Colon (tissue), 2 donors: ENCODE results near the gene KLF13.

Source experiments
- FAIRE-seq: peaks from 2 replicates; lab custom pipeline; 2012; peaks lifted over from hg19 to GRCh38; lab: Jason Lieb, UNC
- donor health status: control.
- donor health status: control.

KLF13 gene

DNA sequence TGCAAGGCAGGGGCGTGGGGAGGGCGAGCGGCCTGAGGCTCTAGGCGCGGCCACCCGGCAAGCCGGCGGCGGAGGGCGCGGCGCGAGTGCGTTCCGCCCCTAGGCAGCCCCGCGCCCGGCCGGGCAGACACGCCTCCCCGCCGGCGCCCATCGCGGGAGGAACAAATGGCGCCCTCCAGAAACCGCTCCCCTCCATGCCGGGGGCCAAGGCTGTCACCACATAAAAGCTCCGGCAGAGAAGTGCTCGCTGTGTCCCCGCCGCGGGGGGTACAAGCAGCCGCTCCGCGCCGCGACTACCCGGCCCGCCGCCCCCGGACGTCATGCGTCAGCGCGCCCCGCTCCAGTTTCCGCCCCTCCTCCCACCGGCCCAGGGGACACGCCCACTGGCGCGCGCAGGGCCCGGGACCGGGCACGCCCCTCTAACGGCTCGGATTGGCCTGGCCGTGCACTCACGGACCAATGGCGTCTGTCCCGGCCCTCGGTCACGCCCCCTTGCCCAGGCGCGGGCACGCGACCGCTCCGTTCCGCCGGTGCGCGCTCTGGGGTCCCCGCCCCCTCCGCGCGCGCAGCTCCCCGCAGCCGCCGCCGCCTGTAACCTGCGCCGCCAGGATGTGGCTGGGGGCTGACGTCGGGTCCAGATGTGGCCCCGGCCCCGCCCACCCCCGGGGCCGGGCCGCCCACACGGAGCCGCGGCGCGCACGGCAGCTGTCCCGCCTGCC lies at the start of gene KLF13:
Gene KLF13, plus strand, starts transcription at position 680 of the 719 bp plus-strand sequence. CDS start 378 bp downstream, outside the sequence.
- no peak for FAIRE-seq

- FAIRE-seq = no peak
Observed at GRCh38 chr15:31277335-31278060, 49.1 kb upstream of the KLF13 start.

GRCh38 chr15:31278061-31278445 lies 48.6 kb upstream of the KLF13 start:
- no peak for FAIRE-seq

GRCh38 chr15:31278544-31279220 lies 48.0 kb upstream of the KLF13 start:
- FAIRE-seq = no peak

DNA sequence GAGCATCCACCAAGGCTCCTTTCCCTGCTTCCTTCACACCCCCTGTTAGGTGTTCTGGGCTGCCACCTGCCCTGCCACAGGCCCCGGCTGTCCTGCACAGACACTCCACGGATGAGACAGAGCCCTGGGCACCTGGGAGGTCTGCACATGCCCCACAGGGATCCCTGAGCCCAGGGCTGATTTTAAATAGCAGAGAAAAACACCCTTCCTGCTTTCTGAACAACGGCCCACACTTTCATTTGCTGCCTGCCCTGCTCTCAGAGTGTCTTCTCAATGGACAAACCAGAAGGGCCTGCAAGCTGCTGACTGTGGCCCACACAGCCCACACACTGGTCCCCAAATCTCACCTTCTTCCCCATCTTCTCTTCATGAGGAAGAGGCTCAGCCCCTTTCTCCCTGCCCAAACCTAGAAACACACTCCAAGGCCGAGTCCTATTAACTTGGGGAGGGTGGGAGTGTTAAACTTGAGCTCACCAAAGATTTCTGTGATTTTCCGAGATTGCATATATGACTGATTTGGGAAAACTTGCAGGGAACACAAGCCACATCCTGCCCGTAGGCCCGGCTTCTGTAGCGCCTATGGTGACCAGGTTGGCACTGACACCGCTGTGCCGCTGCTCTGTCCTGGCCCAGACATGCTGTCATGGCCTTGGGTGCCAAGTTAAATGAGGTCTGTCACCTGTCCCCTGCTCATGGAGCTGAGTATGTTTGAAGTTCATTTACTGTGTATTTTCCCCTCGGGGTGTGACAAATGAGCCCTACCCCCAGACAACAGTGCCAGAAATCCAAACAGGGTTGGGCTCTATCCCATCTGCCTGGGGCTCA lies 47.2 kb upstream of the KLF13 start:
- no peak for FAIRE-seq

DNA sequence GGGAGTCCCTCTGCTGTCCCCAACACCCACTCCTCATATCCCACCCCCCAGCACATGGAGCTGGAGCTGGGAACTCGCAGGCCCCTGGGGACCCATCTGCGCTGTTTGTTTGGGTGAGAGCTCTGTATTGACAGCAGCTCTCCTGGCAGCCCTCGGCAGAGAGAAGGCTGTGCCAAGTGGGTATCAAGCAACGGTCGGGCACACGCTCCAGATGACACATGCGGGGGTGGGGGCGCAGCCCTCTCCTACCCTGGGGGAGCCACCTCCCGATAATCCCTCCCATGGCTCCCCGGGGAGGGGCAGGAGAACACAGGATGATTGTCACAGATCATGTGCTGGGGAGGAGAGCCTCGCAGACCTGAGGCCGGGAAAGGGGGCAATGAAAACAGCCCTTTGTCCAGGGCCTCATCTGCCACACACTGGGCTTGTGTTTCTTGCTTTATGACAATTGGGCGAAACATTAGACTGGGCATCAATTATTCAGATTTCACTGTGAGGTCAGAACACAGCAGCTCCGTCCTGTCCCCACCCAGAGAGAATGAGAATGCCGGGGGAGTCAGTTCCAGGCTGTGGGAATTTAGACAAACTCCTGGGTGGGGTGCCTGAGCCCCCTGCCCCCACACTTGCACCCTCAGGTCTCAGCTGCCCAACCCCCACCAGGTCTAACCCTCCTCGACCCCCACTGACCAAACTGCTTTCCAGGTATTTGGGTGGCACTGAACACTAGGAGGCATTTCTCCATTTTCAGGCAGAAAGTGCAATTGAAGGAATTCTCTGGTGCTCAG lies 46.4 kb upstream of the KLF13 start:
- no peak for FAIRE-seq

DNA sequence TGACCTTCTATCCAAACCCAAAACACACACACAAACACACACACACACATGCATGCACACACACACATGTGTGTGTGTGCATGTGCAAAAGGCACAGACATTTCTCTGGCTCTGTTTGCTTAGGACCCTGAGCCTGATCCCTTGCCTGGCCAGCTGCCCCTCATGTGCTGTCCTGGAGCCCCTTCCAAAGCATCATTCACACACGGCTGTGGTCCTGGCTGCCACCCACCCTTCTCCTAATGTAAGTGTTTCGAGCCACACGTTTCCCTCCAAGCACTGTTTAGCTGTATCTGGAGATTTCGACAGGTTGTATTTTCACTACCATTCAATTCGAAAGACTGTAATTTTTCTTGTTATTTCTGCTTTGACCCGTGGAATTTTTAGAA lies 45.8 kb upstream of the KLF13 start:
- no peak for FAIRE-seq

GRCh38 chr15:31283043-31283442 lies 43.6 kb upstream of the KLF13 start:
- FAIRE-seq = no peak

- FAIRE-seq = no peak
Observed at GRCh38 chr15:31285772-31286261, 40.8 kb upstream of the KLF13 start.

GRCh38 chr15:31291048-31291578 lies 35.5 kb upstream of the KLF13 start:
- no peak for FAIRE-seq

GRCh38 chr15:31292391-31293015 lies 34.1 kb upstream of the KLF13 start:
- no peak for FAIRE-seq

GRCh38 chr15:31293655-31294054 lies 33.0 kb upstream of the KLF13 start:
- no peak for FAIRE-seq

DNA sequence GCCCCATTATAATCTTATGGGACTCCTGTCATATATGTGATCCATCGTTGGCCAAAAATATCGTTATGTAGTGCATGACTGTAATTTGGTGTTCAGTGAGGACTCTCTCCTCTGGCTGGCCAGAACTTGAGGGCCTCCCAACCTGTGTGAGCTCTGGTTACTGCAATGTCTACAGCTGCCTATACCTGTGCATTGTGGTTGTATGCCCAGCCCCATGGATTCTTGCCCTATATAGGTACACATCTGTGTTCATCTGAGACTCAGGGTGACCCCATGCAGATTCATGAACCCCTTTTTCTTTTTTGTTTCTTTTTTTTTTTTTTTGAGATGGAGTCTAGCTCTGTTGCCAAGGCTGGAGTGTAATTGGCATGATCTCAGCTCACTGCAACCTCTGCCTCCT lies 32.6 kb upstream of the KLF13 start:
- FAIRE-seq = no peak

DNA sequence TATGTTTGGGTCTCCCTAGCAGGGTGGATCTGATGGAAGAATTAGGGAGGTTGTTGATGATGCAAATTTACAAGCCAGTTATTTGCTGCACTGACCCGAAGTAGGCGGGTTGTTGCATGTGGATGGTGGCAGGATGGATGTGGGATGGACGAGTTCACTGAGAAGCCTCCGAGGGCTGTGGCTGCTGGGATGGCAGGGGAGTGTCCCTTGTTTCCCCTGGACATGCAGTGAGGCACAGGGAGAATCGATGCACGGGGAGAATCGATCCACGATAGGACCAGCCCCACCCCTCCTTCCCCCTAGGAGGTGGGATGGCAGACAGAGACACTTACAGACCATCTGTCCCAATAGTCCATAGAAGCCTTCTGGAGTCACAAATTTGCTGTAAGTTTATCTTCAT lies 31.0 kb upstream of the KLF13 start:
- no peak for FAIRE-seq

- no peak for FAIRE-seq
Observed at GRCh38 chr15:31296219-31296645, 30.4 kb upstream of the KLF13 start.

DNA sequence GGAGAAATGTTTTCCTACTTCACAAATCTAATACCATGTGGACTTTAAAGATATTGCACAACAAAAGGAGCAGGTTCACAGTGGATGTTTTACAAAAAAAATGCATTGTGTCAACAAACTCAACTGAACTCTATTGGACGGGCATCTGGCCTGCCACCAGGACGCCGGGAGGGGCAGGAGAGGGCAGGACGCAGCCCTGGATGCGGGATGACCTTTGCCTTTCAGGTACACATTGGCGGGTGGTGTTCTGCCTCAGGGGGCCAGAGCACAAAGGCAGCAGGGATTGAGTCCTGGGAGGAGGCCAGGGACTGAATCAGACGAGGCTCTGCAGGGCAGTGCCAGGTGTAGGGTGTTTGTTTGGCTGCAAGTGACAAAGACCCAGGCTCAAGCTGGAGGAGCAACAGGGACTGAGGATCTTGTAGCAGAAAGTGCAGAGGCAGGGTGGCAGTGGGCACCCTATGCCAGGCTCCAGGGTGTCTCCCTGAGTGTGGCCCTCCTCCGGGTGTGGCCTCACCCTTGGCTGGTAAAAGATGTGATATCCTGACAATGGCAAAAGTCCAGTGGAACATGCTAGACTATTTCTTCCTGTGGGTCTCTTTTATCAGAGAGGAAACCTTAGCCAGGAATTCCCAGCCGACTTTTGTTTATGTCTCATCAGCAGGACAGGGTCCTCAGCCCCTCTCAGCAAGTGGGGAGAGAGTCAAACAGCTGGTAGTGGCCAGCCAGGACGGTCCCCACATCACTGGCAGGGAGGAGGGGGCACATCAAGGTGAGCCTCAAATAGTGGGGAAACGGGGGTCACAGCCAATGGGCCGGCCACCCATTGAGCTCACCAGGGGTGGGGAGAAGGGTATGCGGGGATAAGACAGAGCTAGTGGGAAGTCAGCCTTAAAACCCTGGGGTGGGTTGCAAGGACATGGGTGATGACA lies 29.7 kb upstream of the KLF13 start:
- FAIRE-seq = no peak

DNA sequence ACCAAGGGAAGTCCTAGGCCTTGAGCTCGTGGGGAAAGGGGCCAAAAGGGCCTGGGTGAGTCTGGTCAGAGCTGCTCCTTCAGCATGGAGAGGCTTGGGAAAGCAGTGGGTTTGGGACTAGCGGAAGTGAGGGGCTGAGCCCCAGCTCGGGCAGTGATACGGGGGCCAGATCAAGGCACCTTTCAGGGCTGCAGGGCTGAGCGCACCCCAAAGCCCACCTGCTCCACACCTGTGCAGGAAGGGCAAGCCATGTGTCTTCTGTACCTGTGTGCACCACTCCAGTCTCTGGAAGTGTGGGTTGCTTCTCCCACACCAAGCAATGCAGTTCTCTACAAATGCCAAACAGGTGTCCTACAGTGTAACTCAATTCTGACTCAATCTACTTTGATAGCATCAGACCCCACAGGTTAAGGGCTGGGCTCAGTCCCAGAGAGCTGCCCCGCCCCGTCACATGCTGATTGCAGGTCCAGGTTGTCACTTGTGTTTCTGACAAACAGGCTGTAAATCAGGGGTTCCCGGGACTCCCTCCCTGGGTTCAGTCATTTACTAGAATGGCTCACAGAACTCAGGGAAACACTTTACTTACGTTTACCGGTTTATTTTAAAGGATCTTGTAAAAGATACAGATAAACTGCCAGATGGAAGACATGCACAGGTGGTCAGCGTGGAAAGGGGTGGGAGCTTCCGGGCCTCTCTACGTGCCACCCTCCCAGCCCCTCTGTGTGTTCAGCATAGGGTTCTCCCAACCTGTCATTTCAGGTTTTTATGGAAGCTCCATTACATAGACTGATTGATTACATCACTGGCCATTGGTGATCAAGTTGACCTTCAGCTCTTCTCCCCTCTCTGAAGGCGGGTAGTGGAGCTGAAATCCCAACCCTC lies 28.8 kb upstream of the KLF13 start:
- FAIRE-seq = no peak

GRCh38 chr15:31298707-31299172 lies 27.9 kb upstream of the KLF13 start:
- no peak for FAIRE-seq
